Activated CD8-positive, alpha-beta memory T cell treated with anti-CD3 and anti-CD28 coated beads for 4 hours (primary cell): ENCODE results near the gene ANKRD30BL.
"Not testable (repeated sequence)": the region's sequence is repeated elsewhere in the genome, so short reads cannot be mapped to it uniquely, and the experiment has no call there.

Experiments
- DNase-seq, 2 donors: peaks; one replicate each; pipeline ENCODE4 v3.0.0-alpha.2; 2020; ENCODE audit warnings: low read depth in 2 of 2

Gene ANKRD30BL, protein sequence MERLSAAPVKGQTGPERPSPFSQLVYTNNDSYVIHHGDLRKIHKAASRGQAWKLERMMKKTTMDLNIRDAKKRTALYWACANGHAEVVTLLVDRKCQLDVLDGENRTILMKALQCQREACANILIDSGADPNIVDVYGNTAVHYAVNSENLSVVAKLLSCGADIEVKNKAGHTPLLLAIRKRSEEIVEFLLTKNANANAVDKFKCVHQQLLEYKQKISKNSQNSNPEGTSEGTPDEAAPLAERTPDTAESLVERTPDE

DNA sequence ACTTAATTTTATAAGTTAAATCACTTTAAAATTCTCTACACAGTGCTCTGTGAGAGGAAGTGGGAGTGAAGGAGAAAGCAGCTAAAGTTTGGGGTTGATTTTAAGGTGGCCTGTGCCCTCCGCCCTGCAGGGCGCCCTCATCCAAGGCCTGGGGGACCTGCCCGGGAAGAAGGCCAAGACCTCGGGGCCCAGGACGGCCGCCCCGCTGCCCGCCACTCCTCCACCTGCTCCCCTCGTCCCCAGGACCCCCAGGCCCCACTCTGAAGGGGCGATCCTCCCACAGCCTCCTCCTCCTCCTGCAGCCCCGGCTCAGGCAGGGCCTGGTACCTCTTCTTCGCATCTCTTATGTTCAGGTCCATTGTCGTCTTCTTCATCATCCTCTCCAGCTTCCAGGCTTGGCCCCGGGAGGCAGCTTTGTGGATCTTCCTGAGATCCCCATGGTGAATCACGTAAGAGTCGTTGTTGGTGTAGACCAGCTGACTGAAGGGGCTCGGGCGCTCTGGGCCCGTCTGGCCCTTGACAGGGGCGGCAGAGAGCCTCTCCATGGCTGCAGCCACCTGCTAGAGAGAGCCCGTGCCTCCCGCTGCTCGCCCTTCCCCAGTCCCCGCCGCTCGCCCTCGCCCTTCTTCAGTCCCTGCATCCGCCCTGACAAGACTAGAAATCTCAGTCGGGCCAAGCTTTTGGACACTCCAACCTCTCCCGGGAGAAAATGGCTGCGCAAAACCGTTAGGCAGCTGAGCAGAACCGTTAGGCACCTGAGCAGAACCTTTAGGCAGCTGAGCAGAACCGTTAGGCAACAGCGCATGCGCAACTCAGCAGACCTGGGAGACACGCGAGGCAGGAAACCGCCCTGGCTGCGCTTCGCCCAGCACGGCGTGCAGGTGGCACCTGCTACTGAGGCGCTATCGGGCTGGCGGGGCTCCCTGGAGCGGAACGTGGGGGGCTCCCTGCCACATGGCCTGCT is at the start of gene ANKRD30BL:
Gene ANKRD30BL (minus strand): TSS at position 792 of the 964 bp plus-strand sequence. CDS start 247 bp downstream, at position 545.
- DNase-seq, result not testable (repeated sequence)

DNA sequence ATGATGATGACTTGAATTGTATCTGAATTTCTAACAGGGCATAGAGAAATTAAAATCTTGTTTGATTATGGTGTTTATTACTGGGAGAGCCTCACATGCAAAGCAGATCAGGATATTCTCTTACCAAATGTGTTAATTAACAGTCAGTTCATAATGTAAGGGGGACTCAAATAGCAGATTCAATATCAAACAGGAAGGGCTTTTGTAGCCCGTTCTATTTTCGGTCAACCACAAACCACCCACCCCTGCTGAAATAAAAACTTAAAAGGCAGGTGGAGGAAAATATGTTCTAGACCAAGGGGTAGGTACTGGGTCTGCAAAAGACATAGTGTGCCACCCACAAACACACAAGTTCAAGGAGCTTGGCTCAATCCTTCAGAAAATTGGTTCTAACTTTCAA is 41.1 kb upstream of the ANKRD30BL start:
- DNase-seq, result not testable (repeated sequence)

- DNase-seq, result not testable (repeated sequence)
Observed at GRCh38 chr2:132192854-132193253, 31.1 kb upstream of the ANKRD30BL start.

GRCh38 chr2:132167100-132167499 is 5.3 kb upstream of the ANKRD30BL start:
- DNase-seq, result not testable (repeated sequence)

GRCh38 chr2:132162125-132162660 is 441 bp upstream of the ANKRD30BL start:
- DNase-seq, result not testable (repeated sequence)

- DNase-seq, result not testable (repeated sequence)
Observed at GRCh38 chr2:132146774-132147173, 15.0 kb downstream of the ANKRD30BL start.
